HAP-1 (cell line): ENCODE data around the gene ALDH3B2.

Experiments used
- DNase-seq, 2 experiments: peaks; one replicate each; pipeline ENCODE4 v3.0.0-alpha.2; 2016 to 2020; ENCODE audit warnings: low spot score in 2 of 2
- H3K27me3 ChIP-seq: fragments of 250-450 bp; sonication (Bioruptor Pico); 2 replicates; pipeline ENCODE4 v1.5.1; 2020; ENCODE audit warnings: low read depth, mild to moderate bottlenecking, moderate library complexity
- H3K36me3 ChIP-seq: fragments of 250-450 bp; sonication (Bioruptor Pico); replicated peaks from 2 replicates; pipeline ENCODE4 v1.5.1; 2020; ENCODE audit warnings: mild to moderate bottlenecking
- H3K4me1 ChIP-seq: fragments of 250-450 bp; sonication (Bioruptor Pico); 2 replicates; pipeline ENCODE4 v1.5.1; 2020; ENCODE audit warnings: mild to moderate bottlenecking
- H3K4me3 ChIP-seq: fragments of 250-450 bp; sonication (Bioruptor Pico); 2 replicates; pipeline ENCODE4 v1.5.1; 2020; ENCODE audit warnings: mild to moderate bottlenecking, moderate library complexity
- H3K9me3 ChIP-seq: fragments of 250-450 bp; sonication (Bioruptor Pico); 2 replicates; pipeline ENCODE4 v1.5.1; 2020; ENCODE audit warnings: mild to moderate bottlenecking, moderate library complexity
- in situ Hi-C: fragments of 300-500 bp; cut with MboI; formaldehyde crosslinking; loops from 3 replicates; pipeline ENCODE4 v1.14.3; 2020; ENCODE audit warnings: low sequenced_read_pairs, inconsistent platforms, mixed read lengths

ALDH3B2 gene

DNA sequence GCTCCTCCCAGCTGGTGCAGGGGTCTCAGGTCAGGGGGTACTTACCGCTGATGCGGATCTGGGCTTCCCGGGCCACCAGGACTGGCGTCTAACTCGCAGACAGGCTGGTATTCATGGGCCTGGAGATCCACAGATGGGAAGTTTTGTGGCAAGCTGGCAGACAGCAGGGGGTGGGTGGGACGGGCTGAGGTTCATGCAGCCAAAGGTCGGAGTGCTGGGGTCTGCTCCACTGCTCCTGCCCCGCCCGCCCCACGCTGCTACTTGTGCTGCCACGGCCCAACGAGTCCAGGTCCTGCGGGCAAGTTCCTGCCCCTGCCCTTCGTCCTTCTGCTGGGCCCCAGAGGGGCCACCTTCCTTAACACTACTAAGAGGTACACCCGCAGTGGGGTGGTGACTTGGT, 27.0 kb downstream of the ALDH3B2 start:
- no peaks in the 10 kb centered on the region for H3K4me1 ChIP-seq
- H3K36me3 ChIP-seq, result no peaks in the 10 kb centered on the region
- H3K9me3 ChIP-seq, result no peaks in the 10 kb centered on the region; the same call in none of the 2 replicates
- no peaks in the 10 kb centered on the region for H3K27me3 ChIP-seq
- H3K4me3 ChIP-seq, result no peak overlapping the region
- no peak for DNase-seq
- in situ Hi-C loops, result no loop called here

DNA sequence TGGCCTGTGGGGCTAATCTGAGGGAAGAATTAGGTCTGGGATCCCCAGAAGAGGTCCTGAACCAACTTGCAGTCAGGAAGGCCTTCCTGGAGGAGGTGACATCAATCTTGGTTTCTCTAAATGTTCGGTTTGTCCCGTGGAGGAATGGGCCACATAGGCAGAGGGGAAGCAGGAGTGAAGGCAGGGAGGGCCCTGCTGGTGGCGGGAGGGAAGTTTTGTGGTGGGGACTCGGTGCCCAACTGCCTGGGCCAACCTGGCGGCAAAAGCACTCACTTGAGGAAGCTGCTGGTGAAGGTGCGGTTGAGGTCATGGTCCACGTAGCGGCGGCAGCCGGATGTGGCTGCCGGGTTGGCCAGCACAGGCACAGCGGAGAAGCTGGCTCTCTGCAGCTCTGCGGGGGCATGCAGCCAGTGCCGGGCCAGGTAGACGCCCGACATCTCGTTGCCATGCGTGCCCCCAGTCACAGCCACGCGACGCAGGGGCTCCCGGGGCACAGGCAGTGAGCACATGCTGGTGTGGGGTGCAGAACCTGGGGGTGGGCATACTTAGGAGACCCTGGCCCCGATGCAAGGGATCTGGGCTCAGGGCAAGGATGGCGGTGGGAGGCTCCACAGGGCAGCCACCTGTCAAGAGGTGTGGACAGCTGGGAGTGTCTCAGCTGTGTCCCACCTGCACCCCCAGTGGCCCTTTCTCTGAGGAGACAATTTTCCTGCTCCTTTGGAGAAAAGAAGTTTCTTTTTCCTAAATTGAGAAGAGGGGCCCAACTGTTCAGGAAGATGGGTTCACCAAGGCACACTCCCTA, 27.7 kb downstream of the ALDH3B2 start:
- Histone ChIP-seq H3K4me3 (no peak overlapping the region), H3K27me3 (no peaks in the 10 kb centered on the region), H3K4me1 (no peaks in the 10 kb centered on the region), H3K9me3 (no peaks in the 10 kb centered on the region; the same call in none of the 2 replicates), H3K36me3 (no peaks in the 10 kb centered on the region)
- no peak for DNase-seq
- in situ Hi-C loops, result no loop called here

DNA sequence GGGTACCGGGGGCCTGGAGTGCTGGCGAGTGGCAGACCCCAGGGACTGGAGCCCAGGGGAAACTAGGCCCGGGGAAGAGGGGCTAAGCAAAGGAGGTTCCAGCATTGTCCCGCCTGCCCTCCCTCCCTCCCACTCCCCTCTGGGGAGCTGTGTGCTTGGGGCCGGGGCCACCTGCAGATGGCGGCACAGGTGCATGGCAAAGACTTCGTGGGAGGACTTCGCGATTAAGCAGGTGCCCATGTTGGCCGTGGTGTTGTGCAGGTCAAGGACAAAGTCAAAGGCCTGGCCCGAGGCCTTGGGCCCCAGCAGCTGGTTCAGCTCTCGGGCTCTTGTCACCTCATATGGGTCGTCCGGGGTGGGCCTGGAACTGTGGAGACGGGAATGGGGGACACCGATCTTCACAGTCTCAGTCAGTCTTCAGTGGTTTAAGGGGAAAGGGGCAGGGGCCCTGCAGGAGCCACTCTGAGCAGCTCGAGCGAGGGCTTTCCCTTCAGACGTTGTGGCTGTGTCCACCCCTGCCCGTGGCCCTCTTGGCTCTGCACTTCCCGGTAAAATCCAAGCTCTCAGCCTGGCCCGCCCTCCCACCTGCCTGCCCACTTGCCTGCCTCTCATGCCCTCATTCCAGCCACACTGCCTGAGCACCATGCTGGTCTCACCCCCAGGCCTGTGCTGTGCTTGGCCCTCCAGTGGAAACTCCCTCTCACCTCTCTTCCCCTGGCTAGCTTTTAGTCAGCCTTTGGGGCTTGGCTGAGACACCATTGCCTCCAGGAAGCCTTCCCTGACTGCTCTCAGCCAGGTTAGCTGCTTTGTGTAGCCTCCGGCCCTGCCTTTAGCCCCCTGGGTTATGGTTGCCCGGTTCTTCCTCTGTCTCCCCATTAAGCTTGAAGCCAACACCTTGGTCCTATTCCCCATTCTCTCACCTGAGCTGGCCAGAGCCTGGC, 28.6 kb downstream of the ALDH3B2 start:
- H3K4me3 ChIP-seq, result no peak overlapping the region
- H3K36me3 ChIP-seq, result no peaks in the 10 kb centered on the region
- DNase-seq, result no peak
- no peaks in the 10 kb centered on the region for H3K27me3 ChIP-seq
- no peaks in the 10 kb centered on the region; the same call in none of the 2 replicates for H3K9me3 ChIP-seq
- no peaks in the 10 kb centered on the region for H3K4me1 ChIP-seq
- in situ Hi-C loops, result no loop called here

DNA sequence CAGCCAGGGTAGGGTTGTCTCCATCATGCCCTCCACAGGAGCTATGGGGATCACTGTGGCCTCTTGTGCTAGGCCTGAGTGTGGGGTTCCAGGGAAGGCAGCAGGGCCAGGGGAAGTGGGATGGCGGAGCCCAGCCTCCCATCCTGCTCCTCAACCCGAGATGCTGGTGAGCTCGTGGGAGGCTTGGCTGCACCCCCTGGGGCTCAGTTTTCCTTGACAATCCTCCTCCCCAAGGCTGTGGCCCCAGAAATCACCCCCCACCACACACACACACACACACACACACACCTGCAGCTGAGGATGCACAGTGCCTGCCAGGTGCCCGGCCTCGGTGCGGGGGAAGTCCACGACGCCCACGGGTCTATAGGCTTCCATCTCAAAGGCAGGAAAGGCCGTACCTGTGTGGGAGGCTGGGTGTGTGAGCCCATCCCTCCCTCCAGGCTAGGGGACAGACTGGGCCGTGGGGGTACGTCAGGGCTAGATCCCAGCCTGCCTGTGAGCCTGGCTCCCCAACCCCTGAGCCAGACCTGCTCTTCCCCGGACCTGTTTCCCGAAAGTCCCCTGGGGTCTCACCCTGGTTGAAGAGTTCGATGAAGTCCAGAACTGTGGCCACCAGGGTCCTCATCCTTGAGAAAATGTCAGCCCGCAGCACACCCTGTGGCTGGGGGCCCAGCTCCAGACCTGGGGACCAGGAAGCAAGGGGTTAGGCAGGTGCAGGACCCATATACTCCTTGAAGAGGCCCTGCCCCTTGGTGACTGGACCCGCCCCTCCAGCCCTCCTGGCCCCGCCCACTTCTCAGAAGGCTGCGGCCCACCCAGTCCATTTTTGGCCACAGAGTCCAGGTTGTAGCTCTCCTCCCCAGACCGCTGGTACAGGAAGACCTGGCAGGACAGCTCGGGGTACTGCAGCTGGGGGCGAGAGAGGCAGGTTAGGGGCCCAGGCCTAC, 29.7 kb downstream of the ALDH3B2 start:
- in situ Hi-C loops, result no loop called here
- Histone ChIP-seq H3K4me3 (no peak overlapping the region), H3K9me3 (no peaks in the 10 kb centered on the region; the same call in none of the 2 replicates), H3K4me1 (no peaks in the 10 kb centered on the region), H3K27me3 (0 out of 2 replicates have a peak, but pooled peaks cover 2% of the 10 kb centered on the region), H3K36me3 (no peaks in the 10 kb centered on the region)
- DNase-seq, result no peak

DNA sequence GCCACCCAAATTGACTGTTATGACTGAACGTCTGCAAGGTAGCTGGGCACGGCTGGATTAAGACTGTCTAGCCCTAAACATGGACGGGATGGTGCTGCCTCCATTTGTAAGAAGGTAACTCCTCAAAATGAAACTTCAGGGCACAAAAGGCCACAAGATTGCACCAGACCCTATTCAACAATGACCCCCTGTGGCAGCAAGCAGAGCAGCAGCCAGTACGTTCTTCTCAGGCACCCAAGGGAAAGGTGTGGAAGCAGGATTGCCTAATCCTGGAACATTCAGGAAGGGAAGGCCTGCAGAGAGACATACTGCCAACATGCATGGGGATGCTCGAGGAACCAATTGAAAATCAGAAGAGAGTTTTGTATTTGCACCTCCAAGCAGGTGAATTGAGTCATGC, 30.4 kb downstream of the ALDH3B2 start:
- Histone ChIP-seq H3K4me3 (no peak overlapping the region), H3K36me3 (no peaks in the 10 kb centered on the region), H3K9me3 (no peaks in the 10 kb centered on the region; the same call in none of the 2 replicates), H3K4me1 (no peaks in the 10 kb centered on the region), H3K27me3 (0 out of 2 replicates have a peak, but pooled peaks cover 2% of the 10 kb centered on the region)
- in situ Hi-C loops, result no loop called here
- peak; percentile 38 to 50 for DNase-seq

DNA sequence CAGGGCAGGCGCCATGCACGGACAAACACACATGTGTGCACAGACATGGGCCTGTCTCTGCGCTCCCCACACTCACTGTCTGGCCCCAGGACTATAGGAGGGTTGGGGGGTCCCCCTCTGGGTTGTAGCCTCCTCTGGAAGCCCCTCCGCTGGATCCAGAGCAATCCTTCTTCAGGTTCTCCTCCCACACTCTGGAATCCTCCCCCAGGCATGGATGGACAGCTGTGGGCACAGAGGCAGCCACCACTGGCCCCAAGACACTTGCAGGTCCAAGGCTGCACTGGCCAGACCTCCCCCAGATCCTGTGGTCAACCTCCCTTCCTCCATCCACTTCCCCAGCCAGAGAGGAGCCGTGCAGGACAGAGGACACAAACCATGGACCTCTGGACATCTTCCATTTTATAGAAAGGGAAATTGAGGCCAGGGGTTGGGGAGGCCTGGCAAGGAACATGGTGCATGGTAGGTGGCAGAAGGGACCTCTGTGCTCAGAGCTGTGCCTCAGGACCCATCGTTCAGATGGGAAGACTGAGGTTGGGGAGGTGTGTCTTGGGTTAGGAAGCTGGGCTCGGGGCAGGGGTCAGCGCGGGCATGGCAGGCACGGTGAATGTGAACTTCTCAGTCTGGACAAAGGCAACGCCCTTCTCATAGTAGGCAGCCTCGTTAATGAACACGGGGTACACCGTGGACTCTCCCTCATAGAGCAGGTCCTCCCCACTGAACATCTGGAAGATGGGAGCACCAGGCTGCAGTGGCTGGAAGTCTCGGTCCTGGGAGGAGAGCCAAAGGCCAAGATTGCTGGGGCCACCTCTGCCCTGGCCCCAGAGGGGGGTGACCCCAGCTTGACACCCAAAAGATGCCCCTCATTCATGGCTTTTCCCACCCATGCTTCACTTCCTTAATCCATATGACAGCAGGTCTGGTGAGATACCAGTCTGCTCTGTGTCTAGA, 32.0 kb downstream of the ALDH3B2 start:
- H3K27me3 ChIP-seq, result 0 out of 2 replicates have a peak, but pooled peaks cover 2% of the 10 kb centered on the region
- no peak overlapping the region for H3K4me3 ChIP-seq
- H3K9me3 ChIP-seq, result no peaks in the 10 kb centered on the region; the same call in none of the 2 replicates
- H3K36me3 ChIP-seq, result no peaks in the 10 kb centered on the region
- no peaks in the 10 kb centered on the region for H3K4me1 ChIP-seq
- in situ Hi-C loops, result no loop called here
- DNase-seq, result no peak

DNA sequence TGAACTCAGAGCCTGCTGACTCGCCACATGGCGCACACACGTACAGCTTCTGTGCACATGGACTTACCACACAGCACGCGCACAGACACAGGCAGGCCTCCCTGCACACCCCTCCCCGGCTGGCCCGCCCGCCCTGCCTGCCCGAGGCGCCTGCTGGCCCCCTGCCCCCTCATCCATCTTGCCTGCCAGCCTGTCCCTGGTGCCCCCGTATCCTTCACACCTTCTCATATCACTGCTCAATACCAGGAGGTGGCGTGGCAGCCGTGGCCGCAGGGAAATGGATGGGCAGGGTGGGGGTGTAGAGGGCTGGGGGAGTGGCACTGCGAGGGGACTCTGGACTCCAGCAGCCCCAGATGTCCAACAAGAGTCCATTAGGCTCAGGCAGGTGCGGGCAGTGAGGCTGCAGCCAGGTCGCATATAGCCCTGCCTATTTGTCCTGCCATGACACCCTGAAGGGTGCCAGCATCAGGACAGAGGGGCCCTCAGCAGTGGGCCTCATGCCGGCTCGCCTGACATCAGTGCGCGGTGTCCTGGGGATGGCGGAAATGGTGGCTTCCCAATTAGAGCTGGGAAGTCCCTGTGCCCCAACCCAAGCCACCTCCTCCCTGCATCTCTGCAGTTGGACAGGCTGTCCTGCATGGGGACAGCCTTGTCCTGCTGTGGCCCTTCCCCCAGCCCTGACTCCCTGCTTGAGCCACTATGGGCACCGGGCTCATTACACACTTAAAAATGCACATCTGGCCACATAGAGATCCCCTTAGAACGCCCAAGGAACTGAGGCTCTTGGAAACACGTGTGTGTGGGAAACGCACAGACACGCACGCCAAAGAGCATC, 32.9 kb downstream of the ALDH3B2 start:
- no peaks in the 10 kb centered on the region for H3K36me3 ChIP-seq
- no peaks in the 10 kb centered on the region for H3K4me1 ChIP-seq
- DNase-seq, result no peak
- H3K27me3 ChIP-seq, result 0 out of 2 replicates have a peak, but pooled peaks cover 2% of the 10 kb centered on the region
- no peaks in the 10 kb centered on the region; the same call in none of the 2 replicates for H3K9me3 ChIP-seq
- H3K4me3 ChIP-seq, result no peak overlapping the region
- in situ Hi-C loops, result no loop called here

DNA sequence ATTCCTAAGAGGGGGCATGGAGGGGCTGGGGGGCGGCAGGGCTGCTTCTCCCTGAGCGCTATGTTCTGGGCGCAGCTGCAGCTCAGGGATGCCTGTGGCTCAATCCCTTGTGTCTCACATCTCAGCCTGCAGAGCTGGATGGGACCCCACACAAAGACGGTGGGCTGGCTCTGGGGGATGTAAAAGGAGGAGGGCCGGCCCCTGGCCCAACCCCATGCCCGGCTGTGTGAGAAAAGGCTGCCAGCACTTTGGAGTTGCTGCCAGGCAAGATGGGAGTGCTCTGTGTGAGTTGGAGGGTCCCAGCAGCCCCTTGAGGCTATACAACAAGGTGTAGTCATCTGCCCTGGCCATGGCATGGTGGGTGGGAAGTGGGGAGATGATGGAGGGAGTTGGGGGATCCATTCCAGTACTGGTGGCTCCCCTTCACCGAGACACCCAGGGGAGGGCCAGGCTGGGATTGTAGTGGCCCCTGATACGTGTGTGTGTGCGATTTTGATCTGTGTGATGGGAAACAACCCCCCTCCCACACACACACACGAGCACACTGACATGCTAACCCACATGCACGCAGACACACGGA, 33.6 kb downstream of the ALDH3B2 start:
- 0 out of 2 replicates have a peak, but pooled peaks cover 2% of the 10 kb centered on the region for H3K27me3 ChIP-seq
- no peak for DNase-seq
- in situ Hi-C loops, result no loop called here
- H3K9me3 ChIP-seq, result no peaks in the 10 kb centered on the region; the same call in none of the 2 replicates
- H3K36me3 ChIP-seq, result no peaks in the 10 kb centered on the region
- H3K4me3 ChIP-seq, result no peak overlapping the region
- H3K4me1 ChIP-seq, result no peaks in the 10 kb centered on the region

DNA sequence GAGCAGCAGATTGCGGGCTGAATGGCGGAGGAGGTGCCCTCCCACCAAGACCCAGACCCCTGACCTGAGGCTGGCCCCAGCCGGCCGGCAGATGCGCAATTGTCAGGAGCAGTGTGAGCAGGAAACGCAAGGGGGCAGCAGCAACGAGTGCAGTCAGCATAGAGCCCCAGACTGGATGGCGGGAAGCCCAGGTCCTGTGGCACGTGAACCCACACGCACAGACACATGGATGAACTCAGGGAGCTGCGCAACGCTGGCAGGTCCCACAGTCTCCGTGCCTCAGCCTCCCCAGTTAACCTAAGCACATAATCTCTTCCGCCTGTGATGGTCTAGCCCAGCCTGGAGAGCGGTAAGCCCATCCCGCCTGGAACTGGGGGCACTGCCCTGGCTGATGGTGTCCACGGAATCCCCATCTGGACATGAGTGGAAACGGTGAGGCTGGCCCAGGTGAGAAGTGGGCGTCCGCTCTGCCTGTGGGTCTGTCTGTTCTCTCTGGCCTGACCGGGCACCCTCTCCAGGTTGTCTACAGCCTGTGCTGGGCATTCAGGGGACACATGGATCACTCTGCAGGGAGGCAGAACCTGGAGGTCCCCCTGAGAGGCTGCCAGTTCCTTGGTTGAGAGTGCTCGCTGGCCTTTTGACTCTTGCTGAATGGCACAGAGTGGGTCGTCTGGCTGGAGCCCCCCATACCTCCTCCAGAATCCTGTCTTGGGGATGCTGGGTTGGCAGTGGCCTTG, 34.2 kb downstream of the ALDH3B2 start:
- DNase-seq, result peak; percentile 50 to 87
- Histone ChIP-seq H3K4me3 (no peak overlapping the region), H3K27me3 (0 out of 2 replicates have a peak, but pooled peaks cover 2% of the 10 kb centered on the region), H3K4me1 (no peaks in the 10 kb centered on the region), H3K9me3 (no peaks in the 10 kb centered on the region; the same call in none of the 2 replicates), H3K36me3 (no peaks in the 10 kb centered on the region)
- in situ Hi-C loops, result no loop called here

DNA sequence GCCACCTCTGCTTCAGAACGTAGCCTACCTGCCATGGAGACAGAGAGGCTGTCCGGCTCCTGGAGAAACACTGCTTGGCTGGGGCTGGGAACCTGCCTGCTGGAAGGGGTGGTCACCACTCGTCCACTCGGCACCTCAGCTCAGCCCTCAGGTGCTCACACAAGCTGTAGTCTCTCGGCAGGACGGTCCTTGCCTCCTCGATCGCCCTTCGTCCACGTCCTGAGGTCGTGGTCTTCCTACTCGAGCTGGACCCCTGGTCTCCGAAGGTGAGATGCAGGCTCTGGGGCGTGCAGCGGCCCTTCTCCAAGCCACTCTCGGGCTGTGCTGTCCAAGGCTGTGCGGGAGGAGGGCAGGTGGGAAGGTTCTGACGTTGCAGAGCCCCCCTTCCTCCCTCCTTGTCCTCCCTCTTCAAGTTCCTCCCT, 35.0 kb downstream of the ALDH3B2 start, which contains the start of gene TBX10:
Gene TBX10 (minus strand): TSS at position 326 of the 422 bp plus-strand sequence. CDS start 291 bp downstream, at position 35.
- H3K27me3 ChIP-seq, result 0 out of 2 replicates have a peak, but pooled peaks cover 2% of the 10 kb centered on the region
- DNase-seq, result no peak
- no peaks in the 10 kb centered on the region for H3K36me3 ChIP-seq
- H3K4me1 ChIP-seq, result no peaks in the 10 kb centered on the region
- no peaks in the 10 kb centered on the region; the same call in none of the 2 replicates for H3K9me3 ChIP-seq
- H3K4me3 ChIP-seq, result no peak within 1 kb of the TSS
- in situ Hi-C loops, result loop anchor here (10.0 kb wide), 1 partner anchor 155 kb away; no protein-coding TSS in a partner anchor
